Thyroid gland (tissue), 4 donors: ENCODE measurements around the gene ATG4D.

ENCODE experiments used
- CTCF ChIP-seq, 6 experiments: fragments of 200-600 bp in 3 of 6; fragments of 450-650 bp in 3 of 6; sonication (generic) in 3 of 6; IDR thresholded peaks; one replicate each; pipeline ENCODE4 v1.5.1; 2016 to 2019; ENCODE audit warnings: antibody characterized with exemption in 6 of 6, mild to moderate bottlenecking in 2 of 6, inconsistent platforms in 1 of 6, moderate library complexity in 1 of 6
- POLR2A ChIP-seq, 2 donors: fragments of 450-650 bp; IDR thresholded peaks; one replicate each; pipeline ENCODE4 v1.6.1; 2017; ENCODE audit warnings: antibody characterized with exemption in 2 of 2, mild to moderate bottlenecking in 2 of 2, moderate library complexity in 1 of 2

GRCh38 chr19:10580979-10581631, 37.4 kb downstream of the ATG4D start:
- peak; percentile 97 to 99 (median 98) for TF ChIP-seq CTCF (IDR thresholded peaks at IDR 0.05)
- no peak for TF ChIP-seq POLR2A (IDR thresholded peaks at IDR 0.05)
